Activated naive CD4-positive, alpha-beta T cell treated with anti-CD3 and anti-CD28 coated beads, Interleukin-2, amount 50 U/mL, for 72 hours (primary cell): ENCODE results near the gene LYRM9. TPM values are rescaled to one million over a fixed set of nuclear protein-coding genes. Genes with fewer than 3 reads are reported as not detected.
A peak's percentile ranks its signal among the peaks of the same experiment; 100 is the strongest.
"Not testable (repeated sequence)": the region's sequence is repeated elsewhere in the genome, so short reads cannot be mapped to it uniquely, and the experiment has no call there.

Experiments
- ATAC-seq, 2 donors: fragments of 150-1000 bp; cut with Tn5 transposase; 2 replicates each; pipeline ENCODE4 v1.10.0; 2021; ENCODE audit warnings: mild to moderate bottlenecking in 2 of 2, moderate library complexity in 2 of 2
- DNase-seq, 2 donors: peaks; one replicate each; pipeline ENCODE4 v3.0.0; 2021 to 2022; ENCODE audit warnings: low spot score in 2 of 2
- H3K27ac Mint-ChIP-seq, 2 donors: one replicate each; pipeline ENCODE4 v1.8.0; 2022; ENCODE audit warnings: mild to moderate bottlenecking in 2 of 2, mixed read lengths in 2 of 2
- H3K36me3 Mint-ChIP-seq, 2 donors: one replicate each; pipeline ENCODE4 v1.8.0; 2022; ENCODE audit warnings: mixed read lengths in 2 of 2
- H3K9me3 Mint-ChIP-seq, 2 donors: one replicate each; pipeline ENCODE4 v1.8.0; 2022; ENCODE audit warnings: mixed read lengths in 2 of 2
- total RNA-seq, 2 donors: library from RNA; stranded (reverse); gene quantifications; one replicate each; pipeline ENCODE4 v1.2.3, GENCODE V29; 2022

The LYRM9 gene
- total RNA-seq, 2 donors from 2014 or later: 1.3 to 4.4 TPM

DNA sequence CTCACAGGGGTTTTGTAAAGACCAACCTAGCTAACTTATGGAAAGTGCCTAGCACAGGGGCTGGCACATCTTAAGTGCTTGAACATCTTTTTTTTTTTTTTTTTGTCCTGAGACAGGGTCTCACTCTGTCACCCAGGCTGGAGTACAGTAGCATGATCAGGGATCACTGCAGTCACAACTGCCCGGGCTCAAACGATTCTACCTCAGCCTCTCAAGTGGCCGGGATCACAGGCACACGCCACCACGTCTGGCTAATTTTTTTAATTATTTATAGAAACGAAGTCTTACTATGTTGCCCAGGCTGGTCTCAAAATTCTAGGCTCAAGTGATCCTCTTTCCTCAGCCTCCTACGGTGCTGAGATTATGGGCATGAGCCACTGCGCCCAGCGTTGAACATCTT is 1.3 kb downstream of the LYRM9 start:
- Mint-ChIP-seq H3K9me3 (no peaks in the 10 kb centered on the region), H3K27ac (no peak overlapping the region), H3K36me3 (no peaks in the 10 kb centered on the region)
- no peak for DNase-seq
- no peak for ATAC-seq

DNA sequence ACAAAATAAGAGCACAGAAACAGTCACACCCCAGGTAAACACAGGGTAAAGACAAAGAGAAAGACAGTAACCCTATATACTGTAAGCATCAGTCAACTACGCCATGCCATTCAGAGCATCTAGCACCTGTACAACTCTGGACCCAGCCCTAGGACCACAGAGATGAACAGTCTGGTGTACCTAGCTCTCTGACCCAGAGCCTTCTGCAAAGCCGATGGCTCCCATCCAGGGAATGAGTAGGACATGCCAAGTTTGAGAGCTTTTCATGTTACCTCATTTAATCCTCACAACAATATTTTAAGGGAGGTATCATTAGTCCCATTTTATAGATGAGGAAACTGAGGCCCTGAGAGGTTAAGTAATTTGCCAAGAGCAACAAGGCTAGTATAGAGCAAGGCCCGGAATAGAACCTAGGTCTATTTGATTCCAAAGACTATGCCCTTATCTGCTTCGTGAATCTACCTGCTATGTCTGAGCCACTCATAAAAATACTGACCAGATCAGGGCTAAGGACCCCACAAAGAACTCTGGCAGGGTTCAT is 3.4 kb downstream of the LYRM9 start:
- Mint-ChIP-seq H3K9me3 (no peaks in the 10 kb centered on the region), H3K27ac (no peak overlapping the region), H3K36me3 (no peaks in the 10 kb centered on the region)
- ATAC-seq (no peak), DNase-seq (no peak)

DNA sequence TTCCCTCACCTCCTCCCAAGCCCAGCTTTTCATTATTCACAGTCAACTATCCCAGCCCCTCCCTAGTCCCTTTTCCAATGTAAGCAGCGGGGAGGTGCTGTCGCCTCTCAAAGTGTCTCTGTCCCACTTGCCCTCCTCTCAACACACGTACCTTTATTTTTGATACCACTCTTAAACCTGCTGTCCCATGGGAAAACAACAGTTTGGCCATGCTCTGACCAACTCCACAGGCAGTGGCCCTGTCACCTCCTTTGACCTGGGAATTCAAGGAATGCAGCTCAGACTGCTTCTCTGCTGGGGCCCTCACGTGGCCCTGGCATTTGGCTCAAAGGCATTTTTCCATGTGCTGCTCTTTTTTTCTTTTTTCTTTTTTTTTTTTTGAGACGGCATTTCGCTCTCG is 4.2 kb downstream of the LYRM9 start:
- H3K9me3 Mint-ChIP-seq: no peaks in the 10 kb centered on the region
- no peak for DNase-seq
- H3K27ac Mint-ChIP-seq: peak overlapping the region; percentile 55 to 58
- H3K36me3 Mint-ChIP-seq: no peaks in the 10 kb centered on the region
- ATAC-seq: no peak

DNA sequence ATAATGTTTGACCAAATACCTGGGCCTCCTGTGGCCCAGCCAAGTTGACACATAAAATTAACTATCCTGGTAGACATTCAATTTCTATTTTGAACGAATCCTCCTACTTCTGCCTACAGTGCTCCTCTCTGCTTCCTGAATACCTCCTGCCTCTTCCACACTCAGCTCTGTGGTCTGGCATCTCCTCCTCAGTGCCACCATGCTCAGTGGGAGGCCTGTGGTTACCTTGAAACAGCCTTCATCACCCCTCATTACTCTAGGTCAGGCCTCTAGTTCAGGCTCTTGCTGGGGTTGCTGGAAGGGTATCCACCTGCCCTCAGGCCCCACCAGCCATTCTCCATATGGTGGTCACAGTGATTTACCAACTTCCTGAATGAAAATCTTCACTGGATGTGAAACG is 5.1 kb downstream of the LYRM9 start:
- ATAC-seq (no peak), DNase-seq (no peak)
- Mint-ChIP-seq H3K9me3 (no peaks in the 10 kb centered on the region), H3K27ac (peak overlapping the region in 1 of 2 donors; percentile 5), H3K36me3 (no peaks in the 10 kb centered on the region)

DNA sequence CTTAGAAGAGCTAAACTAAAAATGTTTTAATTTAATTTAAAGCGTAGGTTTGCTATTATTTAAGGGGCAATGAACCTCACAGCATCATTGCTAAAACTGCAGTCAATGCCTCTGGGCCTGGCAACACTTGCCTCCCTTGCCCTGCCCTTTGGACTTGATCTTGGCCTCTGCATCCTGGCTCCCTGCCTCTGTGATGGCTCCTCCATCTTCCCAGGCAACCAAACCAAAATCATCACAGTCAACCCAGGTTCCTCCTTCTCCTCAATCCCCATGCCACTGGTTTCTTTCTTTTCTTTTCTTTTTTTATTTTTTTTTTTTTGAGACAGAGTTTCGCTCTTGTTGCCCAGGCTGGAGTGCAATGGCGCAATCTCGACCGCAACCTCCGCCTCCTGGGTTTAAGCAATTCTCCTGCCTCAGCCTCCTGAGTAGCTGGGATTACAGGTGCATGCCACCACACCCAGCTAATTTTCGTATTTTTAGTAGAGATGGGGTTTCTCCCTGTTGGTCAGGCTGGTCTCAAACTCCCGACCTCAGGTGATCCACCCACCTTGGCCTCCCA is 6.7 kb downstream of the LYRM9 start:
- peak overlapping the region in 1 of 2 donors; percentile 46 for H3K27ac Mint-ChIP-seq
- DNase-seq, H3K36me3 Mint-ChIP-seq, ATAC-seq, H3K9me3 Mint-ChIP-seq: not testable (repeated sequence)

DNA sequence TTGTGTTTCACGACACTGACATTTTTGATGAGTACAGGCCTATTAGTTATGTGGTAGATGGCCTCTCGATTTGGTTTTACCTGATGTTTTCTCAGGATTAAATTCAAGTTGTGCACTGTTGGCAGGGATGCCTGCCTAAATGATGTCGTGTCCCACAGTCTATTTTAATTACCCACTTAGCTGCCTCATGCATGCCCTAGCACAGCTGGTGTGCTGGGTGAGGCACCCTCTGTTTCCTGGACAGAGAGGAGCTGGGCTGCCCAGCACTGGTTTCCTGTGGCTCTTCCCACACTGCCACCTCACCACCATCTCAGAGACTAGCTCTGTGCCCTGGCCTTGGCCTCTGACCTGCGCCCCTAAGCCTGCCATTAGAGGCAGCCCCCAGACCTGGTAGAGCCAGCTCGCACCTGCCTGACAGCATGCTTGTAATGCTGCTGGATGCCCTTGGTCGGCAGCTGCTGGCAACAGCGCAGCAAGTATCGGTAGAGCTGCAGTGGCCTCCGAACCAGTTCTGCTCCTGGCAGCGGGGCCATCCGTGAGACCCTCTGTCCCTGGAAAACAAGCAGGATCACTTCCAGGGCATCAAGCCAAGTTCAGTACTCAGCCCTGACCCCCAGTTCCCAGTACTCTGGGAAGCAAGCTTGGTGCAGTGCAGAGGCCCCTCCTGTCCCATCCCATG is 10.9 kb downstream of the LYRM9 start:
- Mint-ChIP-seq H3K9me3 (no peaks in the 10 kb centered on the region), H3K27ac (peak overlapping the region in 1 of 2 donors; percentile 53), H3K36me3 (no peaks in the 10 kb centered on the region)
- ATAC-seq (no peak), DNase-seq (no peak)

DNA sequence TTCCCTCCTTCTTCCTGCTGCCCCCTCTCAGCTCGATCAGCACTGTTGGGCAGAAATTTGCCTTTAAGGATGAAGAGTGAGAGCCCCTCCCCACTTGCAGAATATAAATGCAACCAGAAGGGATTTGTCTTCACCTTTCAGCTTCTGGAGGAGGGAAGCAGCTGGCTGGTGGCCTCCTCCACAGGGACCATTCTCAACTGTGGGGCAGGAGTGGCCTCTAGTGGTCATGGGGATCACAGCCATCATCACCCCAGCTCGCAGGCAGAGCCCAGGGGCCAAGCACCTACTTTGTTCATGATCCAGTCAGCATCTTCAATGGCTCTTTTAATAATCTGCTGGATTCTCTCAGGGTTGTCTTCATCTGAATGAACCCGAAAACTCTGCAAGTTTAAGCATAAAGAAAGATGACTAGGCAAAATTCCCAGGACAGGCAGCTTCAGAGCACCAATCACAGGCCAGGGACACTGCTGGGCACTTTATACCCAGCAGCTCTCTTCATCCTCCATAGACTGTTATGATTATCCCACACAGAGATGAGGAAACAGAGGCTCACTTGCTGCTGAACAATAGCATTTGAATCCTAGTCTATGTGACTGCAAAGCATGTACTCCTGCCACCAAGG is 13.1 kb downstream of the LYRM9 start:
- DNase-seq (peak; percentile 66 to 72), ATAC-seq (peak; percentile 92 to 95)
- no peaks in the 10 kb centered on the region for H3K9me3 Mint-ChIP-seq
- H3K27ac Mint-ChIP-seq: no peak overlapping the region
- no peaks in the 10 kb centered on the region for H3K36me3 Mint-ChIP-seq

DNA sequence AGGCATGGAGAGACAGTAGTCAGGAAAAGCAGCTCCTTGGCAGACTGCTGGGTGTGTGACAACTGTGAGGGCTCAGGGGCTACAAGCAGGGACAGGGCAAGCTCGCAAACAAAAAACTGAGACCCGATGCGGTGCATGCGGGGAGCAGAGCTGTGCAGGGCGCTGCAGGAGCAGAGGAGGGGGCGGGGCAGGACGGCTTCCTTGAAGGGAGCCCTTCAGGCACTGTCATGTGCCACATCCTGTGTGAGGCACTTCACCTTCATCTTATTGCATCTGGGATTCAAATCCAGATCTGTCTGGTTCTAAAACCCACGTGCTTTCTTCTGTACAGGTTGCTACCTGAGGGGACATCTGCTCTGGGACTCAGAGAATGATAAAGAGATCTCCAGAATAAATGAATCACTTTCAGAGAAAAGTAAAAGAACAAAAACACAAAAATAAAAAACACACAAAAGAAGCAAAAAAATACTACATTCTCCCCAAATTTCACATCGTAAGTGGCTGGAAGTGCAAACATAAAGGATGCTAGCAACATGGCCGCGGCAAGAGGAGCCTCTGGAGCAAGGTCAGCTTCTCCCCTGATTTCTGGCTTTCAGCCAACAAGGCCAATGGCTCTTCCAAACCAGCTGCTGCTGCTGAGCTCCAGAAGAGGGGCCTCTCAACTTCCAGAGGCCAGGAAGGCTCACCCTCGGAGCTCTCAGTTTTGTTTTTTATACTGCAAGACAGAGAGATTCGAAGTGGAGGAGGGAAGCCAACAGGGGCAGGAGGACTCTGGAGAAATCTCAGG is 14.2 kb downstream of the LYRM9 start:
- no peaks in the 10 kb centered on the region for H3K36me3 Mint-ChIP-seq
- peak; percentile 66 to 70 for ATAC-seq
- H3K9me3 Mint-ChIP-seq: no peaks in the 10 kb centered on the region
- DNase-seq: no peak
- peak overlapping the region in 1 of 2 donors; percentile 69 for H3K27ac Mint-ChIP-seq

DNA sequence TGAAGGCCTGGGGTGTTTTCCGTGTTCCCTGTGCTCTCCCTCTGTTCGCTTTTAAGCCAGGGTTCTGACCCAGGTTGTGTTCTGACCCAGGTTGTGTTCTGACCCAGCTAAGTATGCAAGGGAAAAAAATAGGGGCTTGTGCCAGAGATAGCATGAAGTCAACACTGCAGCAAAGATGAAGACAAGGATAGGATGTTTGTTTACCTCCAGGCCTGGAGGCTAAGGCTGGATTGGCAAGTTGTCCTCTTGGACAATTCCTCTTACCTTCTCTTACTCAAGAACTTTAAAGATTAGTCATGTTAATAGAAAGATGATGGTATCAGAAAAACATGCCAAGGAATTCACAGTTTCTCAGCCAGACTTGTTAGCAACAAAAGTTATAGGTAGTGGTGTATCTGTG is 19.4 kb downstream of the LYRM9 start:
- ATAC-seq (no peak), DNase-seq (no peak)
- H3K9me3 Mint-ChIP-seq: no peaks in the 10 kb centered on the region
- H3K27ac Mint-ChIP-seq: no peak overlapping the region
- H3K36me3 Mint-ChIP-seq: no peaks in the 10 kb centered on the region

DNA sequence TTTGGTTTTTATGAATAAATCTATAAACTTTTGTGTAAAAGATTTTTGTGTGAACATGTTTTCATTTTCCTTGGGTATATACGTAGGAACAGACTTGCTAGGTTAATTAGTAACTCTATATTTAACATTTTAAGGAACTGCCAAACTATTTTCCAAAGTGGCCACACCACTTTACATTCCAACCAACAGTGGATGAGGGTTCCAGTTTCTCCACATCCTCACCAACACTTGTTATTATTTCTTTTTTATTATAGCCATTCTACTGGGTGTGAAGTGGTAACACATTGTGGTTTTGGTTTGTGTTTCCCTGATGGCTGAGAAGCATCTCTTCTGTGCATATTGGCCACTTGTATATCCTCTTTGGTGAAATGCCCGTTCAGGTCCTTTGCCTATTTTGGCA is 20.0 kb downstream of the LYRM9 start:
- no peak overlapping the region for H3K27ac Mint-ChIP-seq
- DNase-seq (no peak), ATAC-seq (no peak)
- no peaks in the 10 kb centered on the region for H3K9me3 Mint-ChIP-seq
- H3K36me3 Mint-ChIP-seq: no peaks in the 10 kb centered on the region

DNA sequence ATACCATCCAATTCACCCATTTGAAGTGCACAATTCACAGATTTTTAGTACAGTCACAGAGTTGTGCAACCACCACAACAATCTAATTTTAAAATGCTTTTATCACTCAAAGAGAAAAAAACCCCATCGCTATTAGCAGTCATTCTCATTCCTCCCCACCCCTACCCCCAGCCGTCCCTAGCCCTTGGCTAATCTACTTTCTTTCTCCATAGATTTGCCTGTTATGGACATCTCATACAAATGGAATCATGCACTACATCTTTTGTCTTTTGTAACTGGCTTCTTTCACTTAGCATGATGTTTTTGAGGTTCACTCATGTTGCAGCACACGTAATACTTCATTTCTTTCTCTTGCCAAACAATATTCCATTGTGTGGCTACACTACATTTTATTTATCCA is 20.4 kb downstream of the LYRM9 start:
- no peak for DNase-seq

DNA sequence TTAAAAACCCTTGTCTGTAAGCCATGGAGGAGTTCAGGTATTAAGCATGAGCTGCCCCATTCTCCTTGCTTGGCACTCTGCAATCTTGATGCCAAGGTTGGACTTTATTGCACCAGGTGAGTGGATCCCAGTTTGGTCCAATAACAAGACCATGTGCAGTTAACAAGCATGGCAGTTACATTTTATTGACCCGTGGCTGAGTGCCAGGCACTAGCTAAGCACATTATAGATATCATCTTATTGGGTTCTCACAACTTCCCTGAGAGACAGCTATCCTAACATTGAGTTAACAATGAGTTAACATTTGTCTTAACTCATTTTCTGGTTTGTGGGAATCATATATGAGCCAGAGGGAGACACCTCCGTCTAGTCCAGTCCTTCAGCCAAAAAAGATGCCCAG is 21.8 kb downstream of the LYRM9 start:
- Mint-ChIP-seq H3K27ac (no peak overlapping the region), H3K9me3 (no peaks in the 10 kb centered on the region), H3K36me3 (no peaks in the 10 kb centered on the region)
- ATAC-seq (no peak), DNase-seq (no peak)

More for the DNA sequence above, 20.4 kb downstream of the LYRM9 start:
- H3K36me3 Mint-ChIP-seq: no peaks in the 10 kb centered on the region
- no peak overlapping the region for H3K27ac Mint-ChIP-seq
- no peaks in the 10 kb centered on the region for H3K9me3 Mint-ChIP-seq
- ATAC-seq: no peak

DNA sequence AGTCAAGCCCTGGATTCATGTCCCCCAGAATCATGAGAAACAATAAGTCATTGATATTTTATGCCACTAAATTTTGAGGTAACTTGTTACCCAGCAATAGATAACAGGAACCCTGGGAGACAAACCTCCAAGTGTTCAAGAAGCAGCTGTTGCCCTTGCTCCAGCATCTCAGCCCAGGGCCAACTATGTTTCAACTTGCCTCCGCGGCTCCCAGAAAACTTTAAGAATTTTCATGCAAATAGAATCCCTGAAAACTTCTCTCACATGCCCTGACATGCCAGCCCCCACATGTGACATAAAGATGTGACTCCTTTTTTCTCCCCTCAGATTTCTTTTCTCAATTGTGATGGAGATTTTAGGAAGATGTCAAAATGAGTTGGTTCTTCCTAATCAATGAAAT is 22.8 kb downstream of the LYRM9 start:
- Mint-ChIP-seq H3K36me3 (no peaks in the 10 kb centered on the region), H3K9me3 (no peaks in the 10 kb centered on the region), H3K27ac (no peak overlapping the region)
- ATAC-seq (no peak), DNase-seq (no peak)

DNA sequence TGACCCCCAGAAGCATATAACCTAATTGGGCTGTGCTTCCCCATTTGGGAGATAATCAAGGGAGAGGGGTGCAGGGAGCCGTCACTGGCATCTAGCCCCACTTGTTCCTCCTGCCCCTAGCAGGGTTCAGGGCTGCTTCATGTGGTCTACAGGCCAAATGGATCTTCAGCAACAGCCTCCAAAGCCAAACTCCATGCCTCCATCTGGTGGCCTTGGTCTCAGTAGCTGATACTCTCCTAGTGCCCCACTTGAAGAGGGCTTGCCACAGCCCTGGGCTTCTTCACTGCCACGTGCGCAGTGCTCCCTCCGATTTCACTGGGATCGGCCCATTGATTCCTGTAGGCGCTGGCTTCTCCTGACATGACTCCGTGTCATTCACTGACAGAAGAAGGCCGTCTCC is 24.6 kb downstream of the LYRM9 start:
- H3K9me3 Mint-ChIP-seq: no peaks in the 10 kb centered on the region
- DNase-seq: no peak

DNA sequence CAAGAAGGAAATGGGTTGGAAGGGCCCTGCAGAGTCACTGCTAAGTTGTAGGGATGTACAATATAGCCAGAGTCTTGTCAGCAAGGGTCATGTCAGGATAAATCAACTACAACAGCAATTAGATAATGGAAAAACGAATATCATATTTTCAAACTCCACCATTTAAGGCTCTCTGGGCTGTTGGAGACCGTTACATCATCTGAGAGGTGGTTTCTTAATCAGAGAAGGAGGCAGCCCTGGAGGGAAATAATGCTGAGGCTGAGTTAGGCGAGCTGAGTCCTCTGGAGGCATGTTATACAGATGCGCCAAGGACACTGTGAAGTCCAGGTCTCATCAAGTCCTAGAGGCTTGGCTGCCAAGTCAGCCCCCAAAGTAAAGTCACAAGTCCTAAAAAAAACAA is 30.3 kb downstream of the LYRM9 start:
- no peak for DNase-seq
- no peak for ATAC-seq
- Mint-ChIP-seq H3K36me3 (no peaks in the 10 kb centered on the region), H3K9me3 (no peaks in the 10 kb centered on the region), H3K27ac (no peak overlapping the region)

More for the DNA sequence above, 24.6 kb downstream of the LYRM9 start:
- no peak for ATAC-seq
- no peaks in the 10 kb centered on the region for H3K36me3 Mint-ChIP-seq
- no peak overlapping the region for H3K27ac Mint-ChIP-seq

DNA sequence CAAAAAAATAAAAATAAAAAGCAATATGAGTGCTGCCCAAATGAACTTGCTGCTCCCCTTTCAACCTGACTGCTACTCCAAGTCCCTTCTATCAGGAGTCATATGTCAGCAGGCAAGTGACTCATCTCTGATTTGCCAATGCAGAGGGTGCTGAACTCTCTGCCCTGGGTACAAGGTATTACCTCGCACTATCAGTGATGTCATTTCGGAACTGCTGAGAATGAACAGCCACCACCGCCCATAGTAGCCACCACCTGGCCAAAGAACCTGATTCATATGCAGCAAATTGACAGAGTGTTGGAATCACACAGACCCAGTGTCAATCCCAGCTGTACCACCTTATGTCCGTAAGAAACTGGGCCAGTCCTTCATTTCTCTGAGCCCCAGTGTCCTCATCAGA is 31.2 kb downstream of the LYRM9 start:
- H3K9me3 Mint-ChIP-seq: no peaks in the 10 kb centered on the region
- no peak for DNase-seq
- no peaks in the 10 kb centered on the region for H3K36me3 Mint-ChIP-seq
- H3K27ac Mint-ChIP-seq: peak overlapping the region in 1 of 2 donors; percentile 28
- ATAC-seq: peak in 1 of 2 donors; percentile 71
